Measurements from ENCODE around the gene MAD2L1. TPM values are rescaled to one million over a fixed set of nuclear protein-coding genes. Genes with fewer than 3 reads are reported as not detected.
"Not testable (repeated sequence)": the region's sequence is repeated elsewhere in the genome, so short reads cannot be mapped to it uniquely, and the experiment has no call there.

Gene MAD2L1
- total RNA-seq, 1 donor from 2014 or later: 1.8 TPM

DNA sequence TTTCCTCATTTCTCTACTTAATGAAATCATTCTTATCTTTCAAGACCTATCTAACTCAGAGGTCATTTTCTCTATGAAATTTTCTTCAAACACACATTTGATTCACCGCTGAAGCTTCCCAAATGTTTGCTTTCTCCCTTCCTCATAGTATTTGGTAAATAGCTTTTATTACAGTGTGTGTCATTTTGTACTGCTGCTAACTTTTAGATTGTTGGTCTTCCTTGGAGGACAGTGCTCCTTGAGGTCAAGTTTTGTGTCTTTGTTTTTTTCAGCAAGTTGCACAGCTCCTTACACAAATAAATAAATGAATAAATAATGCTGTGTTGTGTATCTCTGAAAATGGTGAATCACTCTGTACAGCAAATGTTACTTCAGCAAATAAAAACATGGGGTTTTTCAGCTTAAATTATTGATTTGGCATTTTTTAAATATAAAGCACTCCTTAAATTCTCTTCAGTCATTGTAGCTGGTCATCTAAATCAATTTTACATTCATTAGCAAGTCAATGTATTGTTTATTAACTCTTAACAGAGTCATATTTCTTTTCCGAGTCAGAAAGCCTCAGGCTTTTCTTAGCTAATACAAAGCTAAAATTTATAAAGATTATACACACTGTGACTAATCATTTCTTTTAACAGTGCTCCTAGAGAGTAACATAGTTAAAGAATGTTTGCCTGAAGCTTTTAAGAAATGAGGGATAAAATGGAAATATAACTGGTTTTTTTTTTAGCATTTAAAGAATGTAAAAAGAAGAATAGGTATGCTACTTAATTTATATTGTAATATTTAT is 30.1 kb upstream of the MAD2L1 start:
- H3K9me3 ChIP-seq (replicated peaks): no peaks in the 10 kb centered on the region
- TF ChIP-seq, protein P1, sequence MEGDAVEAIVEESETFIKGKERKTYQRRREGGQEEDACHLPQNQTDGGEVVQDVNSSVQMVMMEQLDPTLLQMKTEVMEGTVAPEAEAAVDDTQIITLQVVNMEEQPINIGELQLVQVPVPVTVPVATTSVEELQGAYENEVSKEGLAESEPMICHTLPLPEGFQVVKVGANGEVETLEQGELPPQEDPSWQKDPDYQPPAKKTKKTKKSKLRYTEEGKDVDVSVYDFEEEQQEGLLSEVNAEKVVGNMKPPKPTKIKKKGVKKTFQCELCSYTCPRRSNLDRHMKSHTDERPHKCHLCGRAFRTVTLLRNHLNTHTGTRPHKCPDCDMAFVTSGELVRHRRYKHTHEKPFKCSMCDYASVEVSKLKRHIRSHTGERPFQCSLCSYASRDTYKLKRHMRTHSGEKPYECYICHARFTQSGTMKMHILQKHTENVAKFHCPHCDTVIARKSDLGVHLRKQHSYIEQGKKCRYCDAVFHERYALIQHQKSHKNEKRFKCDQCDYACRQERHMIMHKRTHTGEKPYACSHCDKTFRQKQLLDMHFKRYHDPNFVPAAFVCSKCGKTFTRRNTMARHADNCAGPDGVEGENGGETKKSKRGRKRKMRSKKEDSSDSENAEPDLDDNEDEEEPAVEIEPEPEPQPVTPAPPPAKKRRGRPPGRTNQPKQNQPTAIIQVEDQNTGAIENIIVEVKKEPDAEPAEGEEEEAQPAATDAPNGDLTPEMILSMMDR (IDR thresholded peaks at IDR 0.05; ENCODE audit: borderline replicate concordance): no peak
- H3K36me3 ChIP-seq: no peaks in the 10 kb centered on the region
- intact Hi-C loops (cut with micrococcal nuclease): no loop called here
- H3K4me1 ChIP-seq: no peaks in the 10 kb centered on the region
- no peak for DNase-seq
- H3K4me3 ChIP-seq: no peak overlapping the region
- H3K27ac ChIP-seq (replicated peaks): no peak overlapping the region
- H3K27me3 ChIP-seq (ENCODE audit: low read depth): no peaks in the 10 kb centered on the region

GRCh38 chr4:120088507-120088906 is 21.9 kb upstream of the MAD2L1 start:
- intact Hi-C loops (cut with micrococcal nuclease): no loop called here
- H3K9me3 ChIP-seq (replicated peaks): peaks cover 7% of the 10 kb centered on the region

GRCh38 chr4:120088066-120088465 is 21.4 kb upstream of the MAD2L1 start:
- intact Hi-C loops (cut with micrococcal nuclease); H3K9me3 ChIP-seq (replicated peaks); H3K36me3 ChIP-seq; H3K4me3 ChIP-seq; H3K27me3 ChIP-seq (ENCODE audit: low read depth); DNase-seq; H3K4me1 ChIP-seq; H3K27ac ChIP-seq (replicated peaks): not testable (repeated sequence)

More at GRCh38 chr4:120088507-120088906, 21.9 kb upstream of the MAD2L1 start:
- Histone ChIP-seq H3K27ac (replicated peaks) (no peak overlapping the region), H3K36me3 (no peaks in the 10 kb centered on the region), H3K4me3 (no peak overlapping the region), H3K27me3 (ENCODE audit: low read depth) (no peaks in the 10 kb centered on the region), H3K4me1 (no peaks in the 10 kb centered on the region)
- no peak for DNase-seq
- TF ChIP-seq, protein P1 (IDR thresholded peaks at IDR 0.05; ENCODE audit: borderline replicate concordance): no peak

DNA sequence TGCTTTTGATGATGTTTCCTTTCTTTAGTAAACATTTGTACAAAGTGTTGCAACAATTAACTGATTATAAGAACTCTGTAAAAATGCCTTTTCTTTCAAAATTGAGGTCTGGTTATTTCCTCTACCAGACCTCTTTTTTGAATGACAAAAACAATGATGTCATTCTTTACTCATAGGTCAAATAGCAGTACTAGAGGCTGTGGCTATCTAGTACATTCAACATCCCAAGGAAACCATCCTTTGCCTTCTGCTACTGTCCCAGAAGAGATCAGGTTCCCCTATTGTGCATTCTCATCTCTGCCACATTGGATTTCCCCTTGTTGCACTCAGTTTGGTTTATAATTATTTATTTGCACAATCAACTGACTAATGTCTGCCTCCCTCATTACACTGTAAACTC is 19.1 kb upstream of the MAD2L1 start:
- DNase-seq: no peak
- TF ChIP-seq, protein P1 (IDR thresholded peaks at IDR 0.05; ENCODE audit: borderline replicate concordance): no peak

GRCh38 chr4:120084327-120084726 is 17.7 kb upstream of the MAD2L1 start:
- intact Hi-C loops (cut with micrococcal nuclease): no loop called here
- DNase-seq: no peak
- H3K27me3 ChIP-seq (ENCODE audit: low read depth): no peaks in the 10 kb centered on the region
- TF ChIP-seq, protein P1 (IDR thresholded peaks at IDR 0.05; ENCODE audit: borderline replicate concordance): no peak
- no peaks in the 10 kb centered on the region for H3K36me3 ChIP-seq
- H3K4me3 ChIP-seq: no peak overlapping the region
- H3K4me1 ChIP-seq: no peaks in the 10 kb centered on the region
- H3K27ac ChIP-seq (replicated peaks): no peak overlapping the region
- peaks cover 7% of the 10 kb centered on the region for H3K9me3 ChIP-seq (replicated peaks)

More for the DNA sequence above, 19.1 kb upstream of the MAD2L1 start:
- H3K36me3 ChIP-seq: no peaks in the 10 kb centered on the region
- intact Hi-C loops (cut with micrococcal nuclease): no loop called here
- H3K27me3 ChIP-seq (ENCODE audit: low read depth): no peaks in the 10 kb centered on the region
- H3K4me3 ChIP-seq: no peak overlapping the region
- H3K9me3 ChIP-seq (replicated peaks): peaks cover 7% of the 10 kb centered on the region
- no peaks in the 10 kb centered on the region for H3K4me1 ChIP-seq
- no peak overlapping the region for H3K27ac ChIP-seq (replicated peaks)

DNA sequence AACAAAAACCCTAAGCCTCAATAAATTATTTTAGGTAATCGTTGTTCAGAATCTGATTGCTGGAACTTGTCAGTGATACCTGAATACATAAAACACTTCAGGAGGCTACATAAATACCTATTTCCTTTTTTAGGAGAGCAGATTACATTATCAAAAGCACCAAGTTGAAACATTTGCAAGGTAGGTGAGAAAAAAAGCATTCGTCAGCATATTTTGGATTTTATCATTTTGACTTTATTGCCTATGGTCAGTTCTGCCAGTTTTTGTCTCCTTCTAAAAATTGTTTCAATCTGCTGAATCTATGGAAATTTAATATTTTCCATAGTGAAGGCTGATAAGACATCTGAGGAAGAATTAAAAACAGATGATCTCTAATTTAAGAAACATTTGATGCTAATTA is 16.5 kb upstream of the MAD2L1 start:
- DNase-seq: no peak
- no peak overlapping the region for H3K4me3 ChIP-seq
- H3K9me3 ChIP-seq (replicated peaks): peaks cover 6% of the 10 kb centered on the region
- intact Hi-C loops (cut with micrococcal nuclease): no loop called here
- no peaks in the 10 kb centered on the region for H3K36me3 ChIP-seq
- no peak overlapping the region for H3K27ac ChIP-seq (replicated peaks)
- TF ChIP-seq, protein P1 (IDR thresholded peaks at IDR 0.05; ENCODE audit: borderline replicate concordance): no peak
- H3K27me3 ChIP-seq (ENCODE audit: low read depth): no peaks in the 10 kb centered on the region
- no peaks in the 10 kb centered on the region for H3K4me1 ChIP-seq

Data from left ventricle myocardium inferior (tissue), 1 donor.